GM12873 (cell line): Measurements from ENCODE around the gene PARD3B.

Experiments
- CTCF ChIP-seq: IDR thresholded peaks from 2 replicates; pipeline ENCODE4 v1.5.1; 2012; ENCODE audit warnings: low read depth, mild to moderate bottlenecking, moderate library complexity, low read length, control low read depth; ENCODE audit not compliant: insufficient read depth; ENCODE audit errors: missing control alignments

PARD3B gene

GRCh38 chr2:205640716-205641115 is 1095.4 kb downstream of the PARD3B start:
- TF ChIP-seq CTCF: no peak

- TF ChIP-seq CTCF: no peak
These were observed 1097.5 kb downstream of the PARD3B start for GRCh38 chr2:205642599-205643356.

GRCh38 chr2:205643391-205643885 is 1098.2 kb downstream of the PARD3B start:
- no peak for TF ChIP-seq CTCF

- TF ChIP-seq CTCF: no peak
These were observed 1098.7 kb downstream of the PARD3B start for GRCh38 chr2:205644018-205644417.

GRCh38 chr2:205646680-205647079 is 1101.4 kb downstream of the PARD3B start:
- no peak for TF ChIP-seq CTCF

- TF ChIP-seq CTCF: no peak
These were observed 1105.2 kb downstream of the PARD3B start for GRCh38 chr2:205650450-205650849.

- TF ChIP-seq CTCF: no peak
These were observed 1105.7 kb downstream of the PARD3B start for GRCh38 chr2:205650931-205651330.
